PC-3 (cell line): ENCODE data around the gene MLLT10. TPM values are rescaled to one million over a fixed set of nuclear protein-coding genes. Genes with fewer than 3 reads are reported as not detected.

Experiments
- ATAC-seq: fragments of 200-7000 bp; cut with Tn5 transposase; 2 replicates; pipeline ENCODE4 v1.9.1; 2020; ENCODE audit warnings: mild to moderate bottlenecking, moderate library complexity
- BruUV-seq: library from RNA; stranded (reverse); fragments of 400-500 nt; replicated peaks from 2 replicates; lab custom pipeline; 2021; lab: Mats Ljungman, UMichigan
- CTCF ChIA-PET: fragments of 300-600 bp; sonication (Branson Sonifier 250); formaldehyde crosslinking; loops from one replicate; lab custom pipeline; 2022; ENCODE audit warnings: antibody characterized with exemption; lab: Charles Lee
- POLR2A ChIA-PET: fragments of 300-600 bp; sonication (Branson Sonifier 250); formaldehyde crosslinking; loops from one replicate; lab custom pipeline; 2022; ENCODE audit warnings: antibody characterized with exemption; ENCODE audit not compliant: unreplicated experiment; lab: Charles Lee
- DNase-seq: peaks from one replicate; pipeline ENCODE4 v3.0.0-alpha.2; 2015
- H2AFZ ChIP-seq: fragments of 300-600 bp; sonication (generic); 2 replicates; pipeline ENCODE4 v1.6.0; 2016; ENCODE audit warnings: antibody characterized with exemption, low read length
- H3F3A ChIP-seq: fragments of 300-600 bp; sonication (generic); one replicate; pipeline ENCODE4 v1.6.0; 2017; ENCODE audit warnings: antibody characterized with exemption, low read length, control low read depth, mild to moderate bottlenecking; ENCODE audit not compliant: unreplicated experiment
- H3K27ac ChIP-seq: fragments of 300-600 bp; sonication (generic); 2 replicates; pipeline ENCODE4 v1.5.1; 2016; ENCODE audit warnings: mild to moderate bottlenecking, low read length
- H3K27me3 ChIP-seq: fragments of 300-600 bp; sonication (generic); 2 replicates; pipeline ENCODE4 v1.6.1; 2016; ENCODE audit warnings: low read length, mixed read lengths
- H3K36me3 ChIP-seq: fragments of 300-600 bp; sonication (generic); 2 replicates; pipeline ENCODE4 v1.6.1; 2016; ENCODE audit warnings: low read depth, mixed run types, low read length, mixed read lengths
- H3K4me1 ChIP-seq: fragments of 300-600 bp; sonication (generic); 2 replicates; pipeline ENCODE4 v1.5.1; 2016; ENCODE audit warnings: low read length; ENCODE audit not compliant: insufficient read depth
- H3K4me2 ChIP-seq: fragments of 300-600 bp; sonication (generic); 2 replicates; pipeline ENCODE4 v1.6.0; 2016; ENCODE audit warnings: low read length
- H3K4me3 ChIP-seq: fragments of 300-600 bp; sonication (generic); 2 replicates; pipeline ENCODE4 v1.5.1; 2016; ENCODE audit warnings: mild to moderate bottlenecking, low read length, mixed read lengths
- H3K79me2 ChIP-seq: fragments of 300-600 bp; sonication (generic); 2 replicates; pipeline ENCODE4 v1.6.1; 2017; ENCODE audit warnings: low read length, mixed read lengths
- H3K9ac ChIP-seq: fragments of 300-600 bp; sonication (generic); 2 replicates; pipeline ENCODE4 v1.6.0; 2016; ENCODE audit warnings: mild to moderate bottlenecking, low read length
- H3K9me2 ChIP-seq: fragments of 300-600 bp; sonication (generic); replicated peaks from 2 replicates; pipeline ENCODE4 v1.6.1; 2016; ENCODE audit warnings: mixed run types, low read length, mixed read lengths
- H3K9me3 ChIP-seq: fragments of 300-600 bp; sonication (generic); 2 replicates; pipeline ENCODE4 v1.6.1; 2016; ENCODE audit warnings: low read length, mixed read lengths
- H4K20me1 ChIP-seq: fragments of 300-600 bp; sonication (generic); 2 replicates; pipeline ENCODE4 v1.6.1; 2016; ENCODE audit warnings: low read length, mixed read lengths
- EZH2 ChIP-seq: fragments of 300-600 bp; sonication (generic); IDR thresholded peaks from one replicate; pipeline ENCODE4 v1.6.1; 2017; ENCODE audit warnings: antibody characterized with exemption, mild to moderate bottlenecking, low read length; ENCODE audit not compliant: unreplicated experiment
- EZH2phosphoT487 ChIP-seq: fragments of 300-600 bp; sonication (generic); IDR thresholded peaks from 2 replicates; pipeline ENCODE4 v1.6.1; 2018; ENCODE audit warnings: mild to moderate bottlenecking, antibody characterized with exemption, low read length, borderline replicate concordance
- intact Hi-C: fragments of 100-400 bp; cut with micrococcal nuclease; formaldehyde crosslinking; loops from 2 replicates; pipeline ENCODE4 v1.9.0; 2023
- total RNA-seq: library from RNA; depleted of rRNA; stranded (reverse); fragments of >200 nt; gene quantifications from 2 replicates; pipeline ENCODE4 v1.2.3, GENCODE V29; 2014
- TF ChIP-seq, protein P1 (sequence below): fragments of 300-600 bp; sonication (generic); conservative IDR thresholded peaks from 2 replicates; pipeline ENCODE4 v1.5.1; 2017; ENCODE audit warnings: antibody characterized with exemption, low read depth, mild to moderate bottlenecking, low read length

MLLT10 gene
- total RNA-seq, 1 experiment from 2014 or later: 32.5 TPM

GRCh38 chr10:21740989-21741388 lies 207.0 kb downstream of the MLLT10 start:
- Histone ChIP-seq H3K36me3 (peaks cover 16% of the 10 kb centered on the region; the same call in 1 of the 2 replicates), H3K27me3 (no peaks in the 10 kb centered on the region), H2AFZ (no peak overlapping the region), H3K4me1 (peaks cover 30% of the 10 kb centered on the region), H3K9ac (no peak overlapping the region), H3K27ac (no peak overlapping the region), H3K9me3 (no peaks in the 10 kb centered on the region), H3K4me3 (no peak overlapping the region), H3K4me2 (no peak overlapping the region), H3K79me2 (no peaks in the 10 kb centered on the region), H4K20me1 (no peaks in the 10 kb centered on the region), H3F3A (no peaks in the 10 kb centered on the region), H3K9me2 (no peaks in the 10 kb centered on the region)
- intact Hi-C loops: loop anchor here (10.0 kb wide), 1 partner anchor 214 kb away; no protein-coding TSS in a partner anchor
- ChIA-PET POLR2A (no interaction called here), CTCF (no interaction called here)
- no peak for ATAC-seq
- TF ChIP-seq, protein P1, sequence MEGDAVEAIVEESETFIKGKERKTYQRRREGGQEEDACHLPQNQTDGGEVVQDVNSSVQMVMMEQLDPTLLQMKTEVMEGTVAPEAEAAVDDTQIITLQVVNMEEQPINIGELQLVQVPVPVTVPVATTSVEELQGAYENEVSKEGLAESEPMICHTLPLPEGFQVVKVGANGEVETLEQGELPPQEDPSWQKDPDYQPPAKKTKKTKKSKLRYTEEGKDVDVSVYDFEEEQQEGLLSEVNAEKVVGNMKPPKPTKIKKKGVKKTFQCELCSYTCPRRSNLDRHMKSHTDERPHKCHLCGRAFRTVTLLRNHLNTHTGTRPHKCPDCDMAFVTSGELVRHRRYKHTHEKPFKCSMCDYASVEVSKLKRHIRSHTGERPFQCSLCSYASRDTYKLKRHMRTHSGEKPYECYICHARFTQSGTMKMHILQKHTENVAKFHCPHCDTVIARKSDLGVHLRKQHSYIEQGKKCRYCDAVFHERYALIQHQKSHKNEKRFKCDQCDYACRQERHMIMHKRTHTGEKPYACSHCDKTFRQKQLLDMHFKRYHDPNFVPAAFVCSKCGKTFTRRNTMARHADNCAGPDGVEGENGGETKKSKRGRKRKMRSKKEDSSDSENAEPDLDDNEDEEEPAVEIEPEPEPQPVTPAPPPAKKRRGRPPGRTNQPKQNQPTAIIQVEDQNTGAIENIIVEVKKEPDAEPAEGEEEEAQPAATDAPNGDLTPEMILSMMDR: no peak
- TF ChIP-seq EZH2phosphoT487 (no peak), EZH2 (no peak)
- DNase-seq: no peak
- no TSS peak for BruUV-seq

DNA sequence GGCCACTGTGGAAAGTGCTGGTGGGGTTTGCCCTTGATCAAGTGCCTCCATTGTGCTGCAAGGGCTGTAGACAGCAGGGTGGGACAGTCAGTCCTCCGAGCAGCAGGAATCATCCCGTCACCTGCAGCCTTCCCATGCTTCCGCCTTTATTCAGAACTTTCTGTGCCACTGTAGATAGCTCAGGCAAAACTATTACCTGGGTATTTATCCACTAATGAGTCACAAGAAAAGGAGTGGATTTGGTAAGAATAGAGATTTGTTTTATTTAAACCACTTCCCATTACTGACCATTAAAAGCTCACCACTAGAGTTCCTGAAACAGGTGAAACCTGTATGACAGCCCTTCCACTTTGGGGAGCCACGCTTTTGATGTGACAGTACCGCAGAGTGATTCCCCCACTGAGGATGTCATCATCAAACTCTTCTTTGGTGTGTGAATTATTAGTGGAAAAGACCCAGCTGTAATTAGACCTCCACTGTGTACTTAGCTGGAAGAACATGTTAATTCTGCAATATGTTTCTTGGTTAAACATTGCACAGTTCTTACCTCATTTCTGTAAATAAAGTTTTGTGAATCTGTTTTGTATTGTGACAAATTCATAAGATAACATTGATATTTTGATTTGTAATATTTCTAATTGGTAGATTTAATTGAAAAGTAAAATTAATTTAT lies 208.8 kb downstream of the MLLT10 start:
- TF ChIP-seq EZH2: no peak
- TF ChIP-seq EZH2phosphoT487: no peak
- TF ChIP-seq, protein P1: no peak
- DNase-seq (peak; percentile 78), ATAC-seq (peak; percentile 69)
- no peaks in the 10 kb centered on the region for H3F3A ChIP-seq
- H2AFZ ChIP-seq: no peak overlapping the region
- H3K9ac ChIP-seq: peak overlapping the region; percentile 43
- no peaks in the 10 kb centered on the region for H3K9me3 ChIP-seq
- H3K79me2 ChIP-seq: no peaks in the 10 kb centered on the region
- intact Hi-C loops: loop anchor here (10.0 kb wide), 1 partner anchor 212 kb away; no protein-coding TSS in a partner anchor
- POLR2A ChIA-PET: no interaction called here
- no peaks in the 10 kb centered on the region for H3K27me3 ChIP-seq
- CTCF ChIA-PET: interaction anchor here (0.5 kb wide), 1 partner anchor 211 kb away, joined by 4 read pairs; no protein-coding TSS in a partner anchor
- peak overlapping the region; percentile 90 for H3K27ac ChIP-seq
- H3K9me2 ChIP-seq: no peaks in the 10 kb centered on the region
- no peaks in the 10 kb centered on the region for H4K20me1 ChIP-seq
- peaks cover 16% of the 10 kb centered on the region; the same call in 1 of the 2 replicates for H3K36me3 ChIP-seq
- H3K4me3 ChIP-seq: no peak overlapping the region
- BruUV-seq: no TSS peak
- H3K4me2 ChIP-seq: peak overlapping the region; percentile 60
- H3K4me1 ChIP-seq: peaks cover 30% of the 10 kb centered on the region

- Histone ChIP-seq H3K27me3 (no peaks in the 10 kb centered on the region), H4K20me1 (no peaks in the 10 kb centered on the region), H3K4me3 (no peak overlapping the region), H3K9me3 (no peaks in the 10 kb centered on the region), H3K4me1 (peaks cover 38% of the 10 kb centered on the region), H3K36me3 (peaks cover 16% of the 10 kb centered on the region; the same call in 1 of the 2 replicates), H3K27ac (peak overlapping the region; percentile 59), H2AFZ (no peak overlapping the region), H3F3A (peaks cover 2% of the 10 kb centered on the region), H3K9me2 (no peaks in the 10 kb centered on the region), H3K9ac (no peak overlapping the region), H3K4me2 (peak overlapping the region; percentile 21; the same call in 1 of the 2 replicates), H3K79me2 (no peaks in the 10 kb centered on the region)
- ATAC-seq (no peak), DNase-seq (peak; percentile 54)
- TF ChIP-seq EZH2phosphoT487 (no peak), EZH2 (no peak)
- TF ChIP-seq, protein P1: no peak
- intact Hi-C loops: loop anchor here (10.0 kb wide), 1 partner anchor 211 kb away; no protein-coding TSS in a partner anchor
- no TSS peak for BruUV-seq
- CTCF ChIA-PET: no interaction called here
- POLR2A ChIA-PET: no interaction called here
Measured at GRCh38 chr10:21744223-21744622, 210.2 kb downstream of the MLLT10 start.
